B cell (primary cell): Measurements from ENCODE around the gene CDH19. TPM values are rescaled to one million over a fixed set of nuclear protein-coding genes. Genes with fewer than 3 reads are reported as not detected.

Experiments used
- ATAC-seq: fragments of 200-7000 bp; cut with Tn5 transposase; one replicate; pipeline ENCODE4 v1.10.0; 2021; ENCODE audit warnings: low read depth, mild to moderate bottlenecking, moderate number of reproducible peaks, moderate library complexity
- CTCF ChIA-PET: fragments of 350-600 bp; sonication (Branson Sonifier 250); formaldehyde crosslinking; loops from one replicate; lab custom pipeline; 2021; ENCODE audit warnings: antibody characterized with exemption, inconsistent platforms; lab: Charles Lee
- POLR2A ChIA-PET: fragments of 350-600 bp; sonication (Branson Sonifier 250); formaldehyde crosslinking; loops from one replicate; lab custom pipeline; 2021; ENCODE audit warnings: antibody characterized with exemption; lab: Charles Lee
- DNase-seq: peaks from one replicate; pipeline ENCODE4 v3.0.0; 2013
- H2AFZ ChIP-seq: 2 replicates; pipeline ENCODE4 v1.6.1; 2012; ENCODE audit warnings: mild to moderate bottlenecking, low read depth, low read length; ENCODE audit not compliant: insufficient read depth, poor library complexity, severe bottlenecking
- H3K27ac ChIP-seq, 2 donors: 1 replicate in 1 of 2; 2 replicates in 1 of 2; pipeline ENCODE4 v1.5.1; 2012 to 2013; ENCODE audit warnings: low read length in 2 of 2, mild to moderate bottlenecking in 2 of 2, moderate library complexity in 1 of 2
- H3K27me3 ChIP-seq, 4 experiments: fragments of 200-600 bp in 1 of 4; sonication (generic) in 1 of 4; replicated peaks in 1 of 4; 1 replicate in 2 of 4; 2 replicates in 2 of 4; pipeline versions ENCODE4 v1.6.1 to v1.7.0; 2013 to 2016; ENCODE audit warnings: low read length in 3 of 4, mild to moderate bottlenecking in 2 of 4, mixed read lengths in 1 of 4, moderate library complexity in 1 of 4; ENCODE audit not compliant: insufficient read depth in 4 of 4, control insufficient read depth in 3 of 4; ENCODE audit errors: control extremely low read depth in 1 of 4
- H3K36me3 ChIP-seq, 2 experiments: replicated peaks in 1 of 2; 1 replicate in 1 of 2; 2 replicates in 1 of 2; pipeline versions ENCODE4 v1.6.1 to v1.7.1; 2013; ENCODE audit warnings: low read length in 1 of 2; ENCODE audit not compliant: insufficient read depth in 2 of 2, control insufficient read depth in 1 of 2; ENCODE audit errors: control extremely low read depth in 1 of 2, extremely low read depth in 1 of 2
- H3K4me1 ChIP-seq, 2 donors: fragments of 200-600 bp in 1 of 2; sonication (generic) in 1 of 2; 1 replicate in 1 of 2; 2 replicates in 1 of 2; pipeline versions ENCODE4 v1.5.1 to v1.6.1; 2013 to 2017; ENCODE audit warnings: low read length in 2 of 2; ENCODE audit not compliant: control insufficient read depth in 2 of 2, insufficient read depth in 2 of 2
- H3K4me2 ChIP-seq: replicated peaks from 2 replicates; pipeline ENCODE3; 2012; ENCODE audit warnings: mild to moderate bottlenecking, low read depth, low read length; ENCODE audit not compliant: poor library complexity, severe bottlenecking
- H3K4me3 ChIP-seq, 5 experiments: fragments of 200-600 bp in 1 of 5; sonication (generic) in 1 of 5; 1 replicate in 3 of 5; 2 replicates in 2 of 5; pipeline versions ENCODE4 v1.5.1 to v1.7.0; 2011 to 2016; ENCODE audit warnings: low read length in 4 of 5, mild to moderate bottlenecking in 4 of 5, low read depth in 2 of 5, control low read depth in 1 of 5, moderate library complexity in 1 of 5; ENCODE audit not compliant: insufficient read depth in 1 of 5; ENCODE audit errors: control extremely low read depth in 1 of 5, extremely low read depth in 1 of 5
- H3K79me2 ChIP-seq: fragments of 200-600 bp; sonication (generic); one replicate; pipeline ENCODE4 v1.6.0; 2016; ENCODE audit warnings: low read length; ENCODE audit not compliant: control insufficient read depth, insufficient read depth
- H3K9ac ChIP-seq: fragments of 200-600 bp; sonication (generic); 2 replicates; pipeline ENCODE4 v1.6.1; 2017; ENCODE audit warnings: mild to moderate bottlenecking, low read length, moderate library complexity
- H3K9me3 ChIP-seq, 3 donors: one replicate each; pipeline versions ENCODE4 v1.6.1 to v1.7.1; 2013; ENCODE audit warnings: low read length in 2 of 3; ENCODE audit not compliant: control insufficient read depth in 2 of 3, insufficient read depth in 1 of 3; ENCODE audit errors: control extremely low read depth in 1 of 3
- H4K20me1 ChIP-seq: 2 replicates; pipeline ENCODE4 v1.6.0; 2012; ENCODE audit warnings: mild to moderate bottlenecking, low read length; ENCODE audit not compliant: insufficient read depth, control insufficient read depth, poor library complexity, severe bottlenecking
- H3K27ac Mint-ChIP-seq: one replicate; pipeline ENCODE4 v1.8.0; 2021; ENCODE audit warnings: mixed read lengths
- H3K27me3 Mint-ChIP-seq: one replicate; pipeline ENCODE4 v1.8.0; 2021; ENCODE audit warnings: mixed read lengths
- H3K4me1 Mint-ChIP-seq: one replicate; pipeline ENCODE4 v1.8.0; 2021; ENCODE audit warnings: mixed read lengths
- H3K4me3 Mint-ChIP-seq: one replicate; pipeline ENCODE4 v1.8.0; 2021; ENCODE audit warnings: mixed read lengths
- H3K9me3 Mint-ChIP-seq: one replicate; pipeline ENCODE4 v1.8.0; 2022; ENCODE audit warnings: mixed read lengths; ENCODE audit not compliant: insufficient read depth
- EZH2 ChIP-seq: IDR thresholded peaks from 2 replicates; pipeline ENCODE4 v1.6.1; 2012; ENCODE audit warnings: borderline replicate concordance, low read depth, mild to moderate bottlenecking, moderate library complexity, low read length; ENCODE audit not compliant: insufficient read depth, poor library complexity, severe bottlenecking
- WGBS: methylation state at CpG from one replicate; pipeline ENCODE4 v1.1.5; 2013; ENCODE audit warnings: missing lambda C conversion rate; ENCODE audit not compliant: insufficient coverage; 5-methylcytosine and 5-hydroxymethylcytosine counted together
- intact Hi-C: fragments of 100-400 bp; cut with micrococcal nuclease; formaldehyde crosslinking; loops from one replicate; pipeline ENCODE4 v1.10.0; 2022
- polyA plus RNA-seq: library from polyadenylated mRNA; depleted of rRNA; stranded (reverse); fragments of >200 nt; gene quantifications from 2 replicates; pipeline ENCODE4 v1.2.3, GENCODE V29; 2012
- total RNA-seq, 2 donors: library from RNA; stranded (reverse); fragments of 120-200 nt in 1 of 2; gene quantifications; 1 replicate in 1 of 2; 2 replicates in 1 of 2; pipeline versions ENCODE4 v1.2.3 to v1.2.4, GENCODE V29; 2013 to 2022
- TF ChIP-seq, protein P1 (sequence below): fragments of 200-600 bp; IDR thresholded peaks from one replicate; pipeline ENCODE4 v1.8.0; 2022; ENCODE audit warnings: antibody characterized with exemption, mild to moderate bottlenecking

The CDH19 gene
- total and polyA plus RNA-seq, 2 donors (not counting 1 experiment from before 2014, with no cell fraction given), result not detected

DNA sequence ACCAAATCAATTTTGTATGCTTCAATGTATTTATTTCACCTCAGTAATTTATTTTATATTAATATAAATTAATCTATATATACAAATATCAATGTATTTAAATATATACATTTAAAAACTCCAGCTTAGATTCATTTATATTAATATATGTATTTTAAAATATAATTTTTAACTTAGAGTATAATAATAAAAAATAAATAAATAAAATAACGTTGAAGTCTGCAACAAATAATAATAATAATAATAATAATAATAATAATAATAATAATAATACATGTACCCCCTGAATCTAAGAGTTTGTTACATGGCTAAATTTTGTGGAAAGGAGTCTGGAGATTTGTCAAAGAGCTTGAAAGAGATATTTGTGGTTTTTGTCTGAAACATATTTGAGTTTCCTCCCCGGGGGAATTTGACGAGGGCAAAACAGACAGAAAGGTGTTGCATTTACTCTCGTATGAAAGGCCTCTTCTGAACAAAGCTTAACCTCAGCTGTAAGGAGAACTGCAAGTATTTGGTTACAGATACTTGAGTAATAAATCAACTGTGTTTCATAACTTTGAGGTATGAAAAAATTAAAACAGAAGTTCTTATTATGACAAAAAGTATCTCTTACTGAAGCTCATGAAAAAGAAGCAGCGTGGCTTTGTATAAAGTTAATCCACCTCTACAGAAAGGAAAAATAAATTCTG lies 93.4 kb downstream of the CDH19 start:
- TF ChIP-seq, protein P1, sequence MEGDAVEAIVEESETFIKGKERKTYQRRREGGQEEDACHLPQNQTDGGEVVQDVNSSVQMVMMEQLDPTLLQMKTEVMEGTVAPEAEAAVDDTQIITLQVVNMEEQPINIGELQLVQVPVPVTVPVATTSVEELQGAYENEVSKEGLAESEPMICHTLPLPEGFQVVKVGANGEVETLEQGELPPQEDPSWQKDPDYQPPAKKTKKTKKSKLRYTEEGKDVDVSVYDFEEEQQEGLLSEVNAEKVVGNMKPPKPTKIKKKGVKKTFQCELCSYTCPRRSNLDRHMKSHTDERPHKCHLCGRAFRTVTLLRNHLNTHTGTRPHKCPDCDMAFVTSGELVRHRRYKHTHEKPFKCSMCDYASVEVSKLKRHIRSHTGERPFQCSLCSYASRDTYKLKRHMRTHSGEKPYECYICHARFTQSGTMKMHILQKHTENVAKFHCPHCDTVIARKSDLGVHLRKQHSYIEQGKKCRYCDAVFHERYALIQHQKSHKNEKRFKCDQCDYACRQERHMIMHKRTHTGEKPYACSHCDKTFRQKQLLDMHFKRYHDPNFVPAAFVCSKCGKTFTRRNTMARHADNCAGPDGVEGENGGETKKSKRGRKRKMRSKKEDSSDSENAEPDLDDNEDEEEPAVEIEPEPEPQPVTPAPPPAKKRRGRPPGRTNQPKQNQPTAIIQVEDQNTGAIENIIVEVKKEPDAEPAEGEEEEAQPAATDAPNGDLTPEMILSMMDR, result no peak
- TF ChIP-seq EZH2, result no peak
- Histone ChIP-seq H3K27me3 (no peaks in the 10 kb centered on the region), H2AFZ (no peak overlapping the region), H3K9ac (no peak overlapping the region), H3K4me3 (no peak overlapping the region), H3K36me3 (no peaks in the 10 kb centered on the region), H3K79me2 (no peaks in the 10 kb centered on the region), H3K27ac (no peak overlapping the region), H3K9me3 (no peaks in the 10 kb centered on the region), H4K20me1 (no peaks in the 10 kb centered on the region), H3K4me2 (no peak overlapping the region), H3K4me1 (no peaks in the 10 kb centered on the region)
- ChIA-PET CTCF (no interaction called here), POLR2A (no interaction called here)
- Mint-ChIP-seq H3K4me3 (no peak overlapping the region), H3K27ac (no peak overlapping the region), H3K9me3 (peaks cover 2% of the 10 kb centered on the region), H3K27me3 (no peaks in the 10 kb centered on the region), H3K4me1 (no peaks in the 10 kb centered on the region)
- WGBS, result 35% methylated on average over 2 of the region's 5 CpGs
- DNase-seq, result no peak
- no peak for ATAC-seq
- intact Hi-C loops, result no loop called here

DNA sequence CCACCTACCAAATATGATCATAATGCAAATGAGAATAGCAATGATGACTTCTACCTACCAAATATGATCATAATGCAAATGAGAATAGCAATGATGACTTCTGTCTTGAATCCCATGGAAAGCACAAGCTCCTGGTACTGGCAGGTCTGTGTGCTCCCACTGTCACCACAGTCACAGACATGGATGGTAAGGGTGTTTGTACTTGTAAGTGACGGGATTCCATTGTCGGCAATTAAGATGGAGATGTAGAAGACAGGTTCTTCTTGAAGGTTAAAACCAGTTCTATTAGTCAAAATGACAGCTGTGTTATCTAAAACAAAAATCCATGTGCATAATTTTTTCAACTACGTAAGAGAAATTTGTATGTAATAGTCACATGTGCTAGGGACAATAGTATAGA lies 95.0 kb downstream of the CDH19 start:
- no peak overlapping the region for H3K9ac ChIP-seq
- TF ChIP-seq, protein P1, result no peak
- TF ChIP-seq EZH2, result no peak
- no peak for DNase-seq
- H3K4me3 ChIP-seq, result no peak overlapping the region
- H3K36me3 ChIP-seq, result no peaks in the 10 kb centered on the region
- no peaks in the 10 kb centered on the region for H3K27me3 ChIP-seq
- intact Hi-C loops, result no loop called here
- ChIA-PET POLR2A (no interaction called here), CTCF (no interaction called here)
- no peaks in the 10 kb centered on the region for H3K4me1 Mint-ChIP-seq
- H3K4me2 ChIP-seq, result no peak overlapping the region
- ATAC-seq, result no peak
- H3K4me1 ChIP-seq, result no peaks in the 10 kb centered on the region
- no peak overlapping the region for H3K4me3 Mint-ChIP-seq
- no peak overlapping the region for H3K27ac ChIP-seq
- H2AFZ ChIP-seq, result no peak overlapping the region
- no peaks in the 10 kb centered on the region for H3K27me3 Mint-ChIP-seq
- WGBS, result no CpG with 5 or more reads among the region's 3 CpGs
- no peak overlapping the region for H3K27ac Mint-ChIP-seq
- no peaks in the 10 kb centered on the region for H4K20me1 ChIP-seq
- peaks cover 2% of the 10 kb centered on the region for H3K9me3 Mint-ChIP-seq
- no peaks in the 10 kb centered on the region for H3K79me2 ChIP-seq
- H3K9me3 ChIP-seq, result no peaks in the 10 kb centered on the region
